ENCODE data around the gene SLC25A51. TPM values are rescaled to one million over a fixed set of nuclear protein-coding genes. Genes with fewer than 3 reads are reported as not detected.

The SLC25A51 gene
- total and polyA plus RNA-seq, 4 donors, result 3.8 to 24.4 (median 9.1) TPM

DNA sequence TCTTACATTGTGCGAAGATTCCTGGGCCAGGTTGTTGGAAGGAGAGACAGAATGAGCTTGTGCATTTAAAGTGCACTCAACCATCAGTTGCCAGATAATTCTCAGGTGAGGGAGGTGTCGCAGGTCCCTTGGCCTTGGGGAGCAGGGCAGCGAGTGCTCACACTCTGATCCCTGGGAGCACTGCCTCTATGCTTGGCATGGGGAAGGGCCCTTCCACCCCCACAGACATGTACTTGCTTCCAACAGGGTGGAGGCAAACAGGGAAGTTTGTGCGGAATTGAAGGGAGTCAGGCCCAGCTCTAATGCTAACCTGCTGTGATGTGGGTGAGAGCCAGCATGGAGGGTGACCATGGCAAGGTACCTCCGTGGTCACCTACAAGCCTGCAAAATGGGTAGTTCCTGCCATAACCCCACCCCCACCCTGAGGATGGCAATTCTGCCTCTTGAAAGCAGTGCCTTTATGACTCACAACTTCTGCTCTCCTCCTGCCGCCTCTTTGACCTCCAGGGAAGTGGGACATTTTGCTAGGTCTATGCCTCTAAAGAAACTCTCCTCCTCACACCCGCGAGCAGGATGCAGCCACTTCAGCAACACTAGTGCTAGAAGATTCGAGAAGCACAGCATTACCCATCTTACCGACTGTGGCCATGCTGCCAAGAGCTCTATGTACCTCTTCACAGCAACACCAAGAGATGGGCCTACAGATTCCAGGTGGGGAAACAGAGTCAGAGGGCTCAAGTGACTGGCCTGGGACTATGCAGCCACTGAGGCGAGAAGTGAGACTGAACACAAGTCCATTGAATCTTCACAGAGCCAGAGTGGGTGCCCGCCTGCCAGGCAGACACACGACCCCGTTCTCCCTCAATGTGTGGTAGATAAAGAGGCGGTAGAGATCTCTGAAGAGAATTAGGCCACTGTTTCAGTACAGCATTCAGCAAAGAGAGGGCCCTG, 22.1 kb upstream of the SLC25A51 start:
- 92% methylated on average over 15 of the region's 15 CpGs for WGBS
- Histone ChIP-seq H3K27me3 (ENCODE audit: control insufficient read depth in 4 of 4, insufficient read depth in 4 of 4, low read length in 3 of 4) (no peaks in the 10 kb centered on the region), H3K36me3 (ENCODE audit: control insufficient read depth in 4 of 4, insufficient read depth in 3 of 4, low read depth in 1 of 4, low read length in 3 of 4) (peaks cover 3 to 20% (median 5%) of the 10 kb centered on the region in 4 donors), H3K27ac (ENCODE audit: low read depth in 1 of 2, low read length in 2 of 2) (no peak overlapping the region), H3K4me1 (ENCODE audit: control insufficient read depth in 4 of 4, insufficient read depth in 4 of 4, low read length in 3 of 4) (peaks cover 4 to 17% (median 15%) of the 10 kb centered on the region in 4 donors), H3K9ac (ENCODE audit: low read depth in 1 of 2, low read length in 2 of 2) (no peak overlapping the region), H3K4me3 (ENCODE audit: low read depth in 1 of 3, low read length in 3 of 3) (no peak overlapping the region), H3K9me3 (ENCODE audit: control insufficient read depth in 4 of 4, low read length in 3 of 4) (no peaks in the 10 kb centered on the region)
- no peak for DNase-seq (ENCODE audit: low spot score)
- TF ChIP-seq HNF4G (IDR thresholded peaks at IDR 0.05) (no peak), RXRA (IDR thresholded peaks at IDR 0.05) (no peak), YY1 (IDR thresholded peaks at IDR 0.05) (no peak), FOXA1 (IDR thresholded peaks at IDR 0.05) (no peak), SP1 (IDR thresholded peaks at IDR 0.05) (no peak), HNF4A (conservative IDR thresholded peaks at IDR 0.05) (no peak), TAF1 (conservative IDR thresholded peaks at IDR 0.05) (no peak), RAD21 (IDR thresholded peaks at IDR 0.05) (no peak), FOXA2 (IDR thresholded peaks at IDR 0.05) (no peak), JUND (IDR thresholded peaks at IDR 0.05) (no peak), NR2F2 (IDR thresholded peaks at IDR 0.05) (no peak), GABPA (IDR thresholded peaks at IDR 0.05 in 1 of 2, conservative IDR thresholded peaks at IDR 0.05 in 1 of 2) (no peak), EGR1 (IDR thresholded peaks at IDR 0.05; ENCODE audit: low read depth in 2 of 2) (no peak)
- TF ChIP-seq, protein P1, sequence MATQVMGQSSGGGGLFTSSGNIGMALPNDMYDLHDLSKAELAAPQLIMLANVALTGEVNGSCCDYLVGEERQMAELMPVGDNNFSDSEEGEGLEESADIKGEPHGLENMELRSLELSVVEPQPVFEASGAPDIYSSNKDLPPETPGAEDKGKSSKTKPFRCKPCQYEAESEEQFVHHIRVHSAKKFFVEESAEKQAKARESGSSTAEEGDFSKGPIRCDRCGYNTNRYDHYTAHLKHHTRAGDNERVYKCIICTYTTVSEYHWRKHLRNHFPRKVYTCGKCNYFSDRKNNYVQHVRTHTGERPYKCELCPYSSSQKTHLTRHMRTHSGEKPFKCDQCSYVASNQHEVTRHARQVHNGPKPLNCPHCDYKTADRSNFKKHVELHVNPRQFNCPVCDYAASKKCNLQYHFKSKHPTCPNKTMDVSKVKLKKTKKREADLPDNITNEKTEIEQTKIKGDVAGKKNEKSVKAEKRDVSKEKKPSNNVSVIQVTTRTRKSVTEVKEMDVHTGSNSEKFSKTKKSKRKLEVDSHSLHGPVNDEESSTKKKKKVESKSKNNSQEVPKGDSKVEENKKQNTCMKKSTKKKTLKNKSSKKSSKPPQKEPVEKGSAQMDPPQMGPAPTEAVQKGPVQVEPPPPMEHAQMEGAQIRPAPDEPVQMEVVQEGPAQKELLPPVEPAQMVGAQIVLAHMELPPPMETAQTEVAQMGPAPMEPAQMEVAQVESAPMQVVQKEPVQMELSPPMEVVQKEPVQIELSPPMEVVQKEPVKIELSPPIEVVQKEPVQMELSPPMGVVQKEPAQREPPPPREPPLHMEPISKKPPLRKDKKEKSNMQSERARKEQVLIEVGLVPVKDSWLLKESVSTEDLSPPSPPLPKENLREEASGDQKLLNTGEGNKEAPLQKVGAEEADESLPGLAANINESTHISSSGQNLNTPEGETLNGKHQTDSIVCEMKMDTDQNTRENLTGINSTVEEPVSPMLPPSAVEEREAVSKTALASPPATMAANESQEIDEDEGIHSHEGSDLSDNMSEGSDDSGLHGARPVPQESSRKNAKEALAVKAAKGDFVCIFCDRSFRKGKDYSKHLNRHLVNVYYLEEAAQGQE (IDR thresholded peaks at IDR 0.05), result no peak
- TF ChIP-seq, protein P2, sequence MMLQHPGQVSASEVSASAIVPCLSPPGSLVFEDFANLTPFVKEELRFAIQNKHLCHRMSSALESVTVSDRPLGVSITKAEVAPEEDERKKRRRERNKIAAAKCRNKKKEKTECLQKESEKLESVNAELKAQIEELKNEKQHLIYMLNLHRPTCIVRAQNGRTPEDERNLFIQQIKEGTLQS (IDR thresholded peaks at IDR 0.05), result no peak
- TF ChIP-seq, protein P3, sequence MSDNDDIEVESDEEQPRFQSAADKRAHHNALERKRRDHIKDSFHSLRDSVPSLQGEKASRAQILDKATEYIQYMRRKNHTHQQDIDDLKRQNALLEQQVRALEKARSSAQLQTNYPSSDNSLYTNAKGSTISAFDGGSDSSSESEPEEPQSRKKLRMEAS (IDR thresholded peaks at IDR 0.05), result no peak
- TF ChIP-seq, protein P4, sequence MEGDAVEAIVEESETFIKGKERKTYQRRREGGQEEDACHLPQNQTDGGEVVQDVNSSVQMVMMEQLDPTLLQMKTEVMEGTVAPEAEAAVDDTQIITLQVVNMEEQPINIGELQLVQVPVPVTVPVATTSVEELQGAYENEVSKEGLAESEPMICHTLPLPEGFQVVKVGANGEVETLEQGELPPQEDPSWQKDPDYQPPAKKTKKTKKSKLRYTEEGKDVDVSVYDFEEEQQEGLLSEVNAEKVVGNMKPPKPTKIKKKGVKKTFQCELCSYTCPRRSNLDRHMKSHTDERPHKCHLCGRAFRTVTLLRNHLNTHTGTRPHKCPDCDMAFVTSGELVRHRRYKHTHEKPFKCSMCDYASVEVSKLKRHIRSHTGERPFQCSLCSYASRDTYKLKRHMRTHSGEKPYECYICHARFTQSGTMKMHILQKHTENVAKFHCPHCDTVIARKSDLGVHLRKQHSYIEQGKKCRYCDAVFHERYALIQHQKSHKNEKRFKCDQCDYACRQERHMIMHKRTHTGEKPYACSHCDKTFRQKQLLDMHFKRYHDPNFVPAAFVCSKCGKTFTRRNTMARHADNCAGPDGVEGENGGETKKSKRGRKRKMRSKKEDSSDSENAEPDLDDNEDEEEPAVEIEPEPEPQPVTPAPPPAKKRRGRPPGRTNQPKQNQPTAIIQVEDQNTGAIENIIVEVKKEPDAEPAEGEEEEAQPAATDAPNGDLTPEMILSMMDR (IDR thresholded peaks at IDR 0.05; ENCODE audit: low read depth, low read length, missing input control), result no peak
- TF ChIP-seq, protein P5, sequence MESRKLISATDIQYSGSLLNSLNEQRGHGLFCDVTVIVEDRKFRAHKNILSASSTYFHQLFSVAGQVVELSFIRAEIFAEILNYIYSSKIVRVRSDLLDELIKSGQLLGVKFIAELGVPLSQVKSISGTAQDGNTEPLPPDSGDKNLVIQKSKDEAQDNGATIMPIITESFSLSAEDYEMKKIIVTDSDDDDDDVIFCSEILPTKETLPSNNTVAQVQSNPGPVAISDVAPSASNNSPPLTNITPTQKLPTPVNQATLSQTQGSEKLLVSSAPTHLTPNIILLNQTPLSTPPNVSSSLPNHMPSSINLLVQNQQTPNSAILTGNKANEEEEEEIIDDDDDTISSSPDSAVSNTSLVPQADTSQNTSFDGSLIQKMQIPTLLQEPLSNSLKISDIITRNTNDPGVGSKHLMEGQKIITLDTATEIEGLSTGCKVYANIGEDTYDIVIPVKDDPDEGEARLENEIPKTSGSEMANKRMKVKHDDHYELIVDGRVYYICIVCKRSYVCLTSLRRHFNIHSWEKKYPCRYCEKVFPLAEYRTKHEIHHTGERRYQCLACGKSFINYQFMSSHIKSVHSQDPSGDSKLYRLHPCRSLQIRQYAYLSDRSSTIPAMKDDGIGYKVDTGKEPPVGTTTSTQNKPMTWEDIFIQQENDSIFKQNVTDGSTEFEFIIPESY (IDR thresholded peaks at IDR 0.05), result no peak
